Esophagus (tissue), 2 donors: ENCODE data around the gene KNDC1. TPM values are rescaled to one million over a fixed set of nuclear protein-coding genes. Genes with fewer than 3 reads are reported as not detected.
"Not testable (repeated sequence)": the region's sequence is repeated elsewhere in the genome, so short reads cannot be mapped to it uniquely, and the experiment has no call there.

Source experiments
- H3K27ac ChIP-seq, 2 donors: one replicate each; pipeline ENCODE4 v1.5.1; 2013; ENCODE audit warnings: low read depth in 2 of 2, mild to moderate bottlenecking in 2 of 2, inconsistent platforms in 1 of 2, low read length in 1 of 2, moderate library complexity in 1 of 2
- H3K27me3 ChIP-seq, 2 donors: one replicate each; pipeline ENCODE4 v1.6.1; 2013; ENCODE audit warnings: low read length in 2 of 2, control low read depth in 1 of 2, mild to moderate bottlenecking in 1 of 2; ENCODE audit not compliant: insufficient read depth in 2 of 2, control insufficient read depth in 1 of 2
- H3K36me3 ChIP-seq, 2 donors: one replicate each; pipeline ENCODE4 v1.6.1; 2013; ENCODE audit warnings: low read length in 1 of 2; ENCODE audit not compliant: control insufficient read depth in 2 of 2, insufficient read depth in 2 of 2
- H3K4me1 ChIP-seq, 2 donors: one replicate each; pipeline ENCODE4 v1.6.1; 2013; ENCODE audit warnings: low read length in 1 of 2; ENCODE audit not compliant: control insufficient read depth in 2 of 2, insufficient read depth in 2 of 2
- H3K4me3 ChIP-seq, 2 donors: one replicate each; pipeline ENCODE4 v1.5.1; 2013; ENCODE audit warnings: low read length in 2 of 2, mild to moderate bottlenecking in 2 of 2, low read depth in 1 of 2, moderate library complexity in 1 of 2
- H3K9me3 ChIP-seq, 2 donors: one replicate each; pipeline ENCODE4 v1.6.1; 2013; ENCODE audit warnings: mild to moderate bottlenecking in 2 of 2, low read depth in 1 of 2, low read length in 1 of 2, moderate library complexity in 1 of 2; ENCODE audit not compliant: control insufficient read depth in 2 of 2, insufficient read depth in 1 of 2
- WGBS, 2 donors: extraction: QIAGEN DNeasy Blood & Tissue Kit; methylation state at CpG; one replicate each; pipeline ENCODE4 v1.1.7; 2013; 5-methylcytosine and 5-hydroxymethylcytosine counted together
- polyA plus RNA-seq, 2 donors: library from polyadenylated mRNA; stranded (reverse); fragments of 200-250 nt; gene quantifications; one replicate each; pipeline ENCODE4 v1.2.3, GENCODE V29; 2013
- donor health status: healthy with polysubstance abuse.
- donor health status: Bipolar disorder and iron deficiency.

Gene KNDC1
- polyA plus RNA-seq, 2 donors = 0.16 to 0.39 TPM

DNA sequence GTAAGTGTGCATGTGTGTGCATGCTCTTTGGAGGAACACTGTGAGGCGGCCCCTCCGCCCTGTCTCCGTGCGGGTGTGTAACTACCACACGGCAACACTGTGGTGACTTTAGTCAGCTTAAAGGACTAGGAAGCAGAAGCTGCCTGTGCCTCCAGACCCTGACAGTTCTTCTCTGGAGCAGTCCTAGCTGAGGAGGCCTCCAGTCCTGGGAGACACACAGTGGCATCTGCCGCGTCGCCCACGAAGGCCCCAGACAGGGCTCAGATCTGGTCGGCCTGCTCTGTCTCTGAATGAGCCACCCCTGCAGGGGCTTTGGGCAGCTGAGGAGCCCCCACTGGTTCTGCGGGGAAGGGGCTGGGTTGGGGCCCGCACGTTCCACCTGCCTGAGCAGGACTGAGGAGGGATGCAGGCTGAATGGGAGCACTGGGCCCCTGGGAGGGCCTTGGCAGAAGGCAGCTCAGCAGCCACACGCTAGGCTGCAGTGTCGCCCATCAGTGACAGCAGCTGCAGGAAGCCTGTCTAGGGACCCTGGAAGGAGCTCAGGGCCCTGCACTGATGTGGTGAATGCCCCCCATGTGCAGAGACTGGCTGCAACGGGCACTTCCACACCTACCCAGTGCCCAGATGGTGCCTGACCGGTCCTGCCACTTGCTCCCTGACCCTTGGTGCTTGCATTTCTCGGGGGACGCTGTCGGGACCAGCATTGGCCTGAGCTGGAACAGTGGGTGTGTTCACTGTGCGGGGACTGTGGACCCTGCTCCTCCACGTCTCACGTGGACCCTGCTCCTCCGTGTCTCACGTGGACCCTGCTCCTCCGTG is 27.3 kb upstream of the KNDC1 start:
- H3K4me3 ChIP-seq = no peak overlapping the region
- H3K27me3 ChIP-seq = no peaks in the 10 kb centered on the region
- peaks cover 0 to 9% of the 10 kb centered on the region in 2 donors for H3K4me1 ChIP-seq
- H3K36me3 ChIP-seq = no peaks in the 10 kb centered on the region
- peaks cover 0 to 8% of the 10 kb centered on the region in 2 donors for H3K9me3 ChIP-seq
- H3K27ac ChIP-seq = no peak overlapping the region
- WGBS, 2 donors = 85 to 88% methylated on average over 25 to 26 of the region's 26 CpGs

DNA sequence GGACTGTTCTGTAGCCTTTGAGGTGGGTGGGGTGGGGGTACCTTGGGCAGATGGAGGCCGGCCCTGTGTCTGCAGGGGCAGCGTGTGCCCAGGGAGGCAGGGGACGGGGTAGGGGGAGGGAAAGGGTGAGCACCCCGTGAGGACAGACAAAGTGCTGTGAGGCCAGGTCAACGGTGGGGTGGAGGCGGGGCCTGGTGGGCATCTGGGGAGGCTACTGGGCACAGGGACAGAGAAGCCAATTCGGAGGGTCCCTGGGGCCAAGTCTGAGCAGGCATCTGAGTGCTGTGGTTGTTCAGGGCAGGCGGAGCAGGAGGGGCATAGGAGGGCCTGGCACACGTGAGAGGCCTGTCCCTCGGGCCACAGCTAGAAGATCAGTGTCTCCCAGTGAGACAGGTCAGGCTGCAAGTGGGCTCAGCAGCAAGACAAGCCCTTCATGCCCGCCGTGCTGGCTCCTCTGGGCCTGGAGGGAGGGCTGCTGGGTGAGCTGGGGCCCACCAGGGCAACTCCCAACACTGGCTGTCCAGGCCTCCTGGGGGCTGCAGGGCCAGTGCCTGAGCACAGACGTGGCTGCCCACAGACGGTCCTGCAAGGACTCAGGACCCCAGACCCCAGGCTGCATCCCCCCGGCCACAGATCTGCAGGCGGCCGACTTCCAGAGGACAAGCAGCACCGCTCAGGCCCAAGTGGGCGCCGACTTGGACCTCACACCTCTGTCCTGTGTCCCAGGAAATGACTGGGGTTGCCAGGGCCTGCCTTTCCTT is 26.4 kb upstream of the KNDC1 start:
- Histone ChIP-seq H3K4me3 (no peak overlapping the region), H3K36me3 (no peaks in the 10 kb centered on the region), H3K4me1 (peaks cover 0 to 9% of the 10 kb centered on the region in 2 donors), H3K9me3 (peaks cover 0 to 6% of the 10 kb centered on the region in 2 donors), H3K27me3 (no peaks in the 10 kb centered on the region), H3K27ac (no peak overlapping the region)
- WGBS, 2 donors = 76 to 80% methylated on average over 20 of the region's 20 CpGs

DNA sequence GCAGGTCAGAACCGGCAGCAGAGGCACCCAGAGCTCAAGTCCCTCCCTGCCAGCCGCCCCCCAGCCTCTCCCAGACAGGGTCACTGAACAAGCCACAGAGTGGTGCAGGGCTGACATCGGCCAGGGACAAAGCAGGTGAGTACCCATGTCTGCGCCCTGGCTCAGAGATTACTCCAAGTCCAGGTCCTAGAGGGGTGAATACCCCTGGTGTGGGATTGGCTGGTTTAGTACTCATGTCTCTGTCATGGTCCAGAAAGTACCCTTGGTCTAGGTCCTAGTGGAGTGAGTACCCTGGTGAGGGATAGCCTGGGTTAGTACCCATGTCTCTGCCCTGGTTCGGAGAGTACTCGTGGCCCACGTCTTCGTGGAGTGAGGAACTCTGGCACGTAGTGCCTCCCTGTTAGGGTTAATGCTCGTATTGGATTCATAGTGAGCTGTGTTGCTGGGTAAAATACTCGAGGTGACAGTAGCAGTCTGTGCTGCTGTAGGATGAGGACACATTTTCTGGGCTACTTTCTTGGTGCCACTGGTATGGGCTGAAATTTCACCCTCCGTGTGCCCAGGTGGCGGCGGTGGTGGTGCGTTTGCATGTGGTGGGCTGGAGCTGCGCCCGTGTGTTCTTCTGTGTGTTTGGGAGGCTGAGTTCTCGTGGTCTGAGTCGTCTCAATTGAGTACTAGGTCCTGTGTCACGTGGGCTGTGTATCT is 25.5 kb upstream of the KNDC1 start:
- 62 to 67% methylated on average over 20 of the region's 20 CpGs for WGBS, 2 donors
- no peaks in the 10 kb centered on the region for H3K36me3 ChIP-seq
- H3K27me3 ChIP-seq = no peaks in the 10 kb centered on the region
- peaks cover 0 to 6% of the 10 kb centered on the region in 2 donors for H3K9me3 ChIP-seq
- H3K4me1 ChIP-seq = peaks cover 0 to 9% of the 10 kb centered on the region in 2 donors
- no peak overlapping the region for H3K4me3 ChIP-seq
- no peak overlapping the region for H3K27ac ChIP-seq

DNA sequence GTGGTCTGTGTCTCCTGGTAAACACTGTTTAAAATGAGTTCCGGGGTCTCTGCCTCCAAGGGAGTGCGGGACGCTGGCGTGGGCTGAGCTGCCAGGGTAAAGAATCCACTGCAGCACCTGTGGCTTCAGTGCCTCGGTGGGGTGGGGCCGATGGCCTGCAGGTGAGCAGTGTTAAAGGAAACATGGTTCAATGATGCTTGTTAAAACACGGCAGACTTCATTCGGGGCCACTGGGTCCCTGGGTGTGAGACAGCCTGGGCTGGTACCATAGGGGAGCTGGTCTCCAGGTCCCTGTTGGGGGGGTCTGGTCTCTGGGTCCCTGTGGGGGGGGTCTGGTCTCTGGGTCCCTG is 24.9 kb upstream of the KNDC1 start:
- no peak overlapping the region for H3K27ac ChIP-seq
- no peaks in the 10 kb centered on the region for H3K27me3 ChIP-seq
- H3K36me3 ChIP-seq = no peaks in the 10 kb centered on the region
- H3K4me3 ChIP-seq = no peak overlapping the region
- WGBS, 2 donors = 57 to 61% methylated on average over 8 of the region's 8 CpGs
- peaks cover 0 to 9% of the 10 kb centered on the region in 2 donors for H3K4me1 ChIP-seq
- peaks cover 0 to 6% of the 10 kb centered on the region in 2 donors for H3K9me3 ChIP-seq

DNA sequence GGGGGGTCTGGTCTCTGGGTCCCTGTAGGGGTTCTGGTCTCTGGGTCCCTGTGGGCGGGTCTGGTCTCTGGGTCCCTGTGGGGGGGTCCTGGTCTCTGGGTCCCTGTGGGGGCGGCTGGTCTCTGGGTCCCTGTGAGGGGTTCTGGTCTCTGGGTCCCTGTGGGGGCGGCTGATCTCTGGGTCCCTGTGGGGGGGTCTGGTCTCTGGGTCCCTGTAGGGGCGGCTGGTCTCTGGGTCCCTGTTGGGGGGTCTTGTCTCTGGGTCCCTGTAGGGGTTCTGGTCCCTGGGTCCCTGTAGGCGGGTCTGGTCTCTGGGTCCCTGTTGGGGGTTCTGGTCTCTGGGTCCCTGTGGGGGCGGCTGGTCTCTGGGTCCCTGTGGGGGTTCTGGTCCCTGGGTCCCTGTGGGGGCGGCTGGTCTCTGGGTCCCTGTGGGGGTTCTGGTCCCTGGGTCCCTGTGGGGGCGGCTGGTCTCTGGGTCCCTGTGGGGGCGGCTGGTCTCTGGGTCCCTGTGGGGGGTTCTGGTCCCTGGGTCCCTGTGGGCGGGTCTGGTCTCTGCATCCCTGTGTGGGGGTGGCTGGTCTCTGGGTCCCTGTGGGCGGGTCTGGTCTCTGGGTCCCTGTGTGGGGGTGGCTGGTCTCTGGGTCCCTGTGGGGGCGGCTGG is 22.4 kb upstream of the KNDC1 start:
- not testable (repeated sequence) for H3K9me3 ChIP-seq, H3K4me3 ChIP-seq, H3K27ac ChIP-seq, H3K27me3 ChIP-seq, H3K36me3 ChIP-seq, H3K4me1 ChIP-seq
- 56 to 88% methylated on average over 2 to 12 of the region's 12 CpGs for WGBS, 2 donors

DNA sequence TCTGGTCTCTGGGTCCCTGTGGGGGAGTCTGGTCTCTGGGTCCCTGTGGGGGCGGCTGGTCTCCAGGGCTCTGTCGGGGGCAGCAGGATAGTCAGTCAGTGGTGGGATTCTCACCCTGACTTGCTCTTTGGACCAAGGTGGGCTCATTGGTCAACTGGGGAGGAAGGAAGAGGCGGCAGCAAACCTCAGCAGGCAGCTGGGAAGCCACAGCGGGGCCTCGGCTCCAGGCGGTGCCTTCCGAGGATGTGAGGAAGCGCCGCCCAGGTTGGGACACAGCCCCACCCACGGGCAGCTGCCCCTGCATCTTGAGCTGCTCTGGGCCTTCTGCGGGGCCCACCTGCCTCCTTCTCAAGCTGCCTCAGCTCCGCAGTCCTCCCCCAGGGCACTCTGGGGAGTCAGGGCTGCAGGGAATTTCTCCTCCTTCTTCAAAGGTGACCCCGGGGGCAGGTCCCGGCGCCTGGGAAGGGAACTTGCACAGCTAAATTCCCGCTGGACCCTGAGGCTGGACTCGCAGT is 20.4 kb upstream of the KNDC1 start:
- Histone ChIP-seq H3K27me3 (peaks cover 0 to 2% of the 10 kb centered on the region in 2 donors), H3K4me1 (peaks cover 0 to 4% of the 10 kb centered on the region in 2 donors), H3K9me3 (no peaks in the 10 kb centered on the region), H3K27ac (no peak overlapping the region), H3K4me3 (no peak overlapping the region), H3K36me3 (no peaks in the 10 kb centered on the region)
- 38 to 41% methylated on average over 16 to 17 of the region's 17 CpGs for WGBS, 2 donors

DNA sequence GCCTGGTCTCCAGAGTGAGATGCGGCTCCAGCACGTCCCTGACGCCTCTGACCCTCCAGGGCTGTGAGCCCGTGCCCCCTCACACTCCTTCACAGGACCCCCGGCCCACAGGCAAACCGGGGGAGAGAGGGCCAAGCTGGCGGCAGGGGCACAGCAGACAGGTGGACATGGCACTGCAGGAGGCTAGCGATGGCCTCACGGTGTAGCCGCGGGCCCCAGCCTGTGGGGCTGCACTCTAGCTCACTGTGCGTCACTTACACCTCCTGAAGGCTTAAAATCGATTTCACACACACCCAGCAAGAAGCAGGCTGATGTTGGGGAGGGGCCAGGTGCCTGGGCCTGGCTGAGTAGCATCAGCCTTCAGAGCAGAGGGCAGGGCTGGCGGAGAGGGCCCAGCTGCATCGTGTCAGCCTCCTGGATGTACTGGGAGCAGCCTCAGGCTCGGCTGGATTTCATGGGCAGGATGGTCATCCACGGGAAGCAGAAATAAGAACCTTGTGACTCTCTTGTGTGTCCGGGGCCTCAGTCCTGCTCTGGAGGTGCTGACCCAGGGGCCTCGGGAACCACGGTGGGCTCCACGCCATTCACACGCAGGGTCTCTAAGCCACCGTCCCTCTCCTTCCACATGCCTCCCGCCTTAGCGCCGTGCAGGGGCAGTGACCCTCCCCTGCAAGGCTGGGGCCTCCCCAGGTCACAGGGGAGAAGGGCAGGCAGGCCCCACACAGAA is 19.4 kb upstream of the KNDC1 start:
- Histone ChIP-seq H3K9me3 (no peaks in the 10 kb centered on the region), H3K4me3 (no peak overlapping the region), H3K36me3 (no peaks in the 10 kb centered on the region), H3K27ac (no peak overlapping the region), H3K27me3 (peaks cover 0 to 2% of the 10 kb centered on the region in 2 donors), H3K4me1 (peaks cover 0 to 1% of the 10 kb centered on the region in 2 donors)
- 73% methylated on average over 26 of the region's 26 CpGs for WGBS, 2 donors

DNA sequence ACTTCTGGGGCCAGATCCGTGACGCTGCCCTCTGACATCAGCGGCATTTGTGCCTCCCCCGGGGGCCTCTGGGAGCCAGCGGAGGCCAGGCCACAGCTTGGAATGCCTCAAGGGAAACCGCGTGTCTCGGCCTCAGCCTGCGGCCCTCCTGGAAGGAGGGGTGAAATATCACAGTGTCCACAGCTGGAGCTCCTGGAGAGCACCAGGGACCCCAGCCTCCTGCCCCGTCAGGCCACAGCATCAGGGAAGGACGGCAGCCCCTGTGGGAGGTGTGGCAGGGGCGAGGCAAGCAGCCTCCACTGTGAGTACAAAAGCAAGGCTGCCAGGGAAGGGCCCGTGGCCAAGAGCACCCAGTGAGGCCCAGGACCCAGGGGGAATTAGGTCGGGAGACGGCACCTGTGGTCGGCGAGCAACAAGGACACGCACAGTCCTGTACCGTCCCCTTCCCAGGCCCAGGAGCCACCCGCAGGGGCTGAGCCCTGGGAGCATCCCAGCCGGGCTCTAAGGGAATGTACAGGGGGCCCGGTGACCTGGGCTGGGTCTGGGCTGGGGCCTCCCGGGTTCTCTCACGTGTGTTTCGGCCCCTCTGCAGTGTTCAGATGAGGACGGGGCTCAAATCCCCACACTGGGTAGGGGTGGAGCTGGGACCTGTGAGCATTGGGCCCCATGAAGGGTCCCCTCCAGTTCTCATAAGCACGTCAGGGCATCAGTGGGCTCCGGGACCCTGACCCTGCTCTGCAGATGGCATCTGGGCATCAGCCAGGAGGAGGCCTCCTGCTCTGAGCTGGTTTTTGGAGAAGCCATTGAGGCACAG is 18.7 kb upstream of the KNDC1 start:
- Histone ChIP-seq H3K4me1 (peaks cover 0 to 1% of the 10 kb centered on the region in 2 donors), H3K36me3 (no peaks in the 10 kb centered on the region), H3K27ac (no peak overlapping the region), H3K4me3 (no peak overlapping the region), H3K27me3 (peaks cover 0 to 2% of the 10 kb centered on the region in 2 donors), H3K9me3 (no peaks in the 10 kb centered on the region)
- 71 to 74% methylated on average over 27 to 28 of the region's 28 CpGs for WGBS, 2 donors
